Stimulated activated naive CD4-positive, alpha-beta T cell treated with Interleukin-2 at 50 U/mL for 16 hours (primary cell): ENCODE results near the gene WT1.
A peak's percentile ranks its signal among the peaks of the same experiment; 100 is the strongest.

Experiments used
- DNase-seq: peaks from one replicate; lab custom pipeline; 2025; lab: John Stamatoyannopoulos, UW

Gene WT1

DNA sequence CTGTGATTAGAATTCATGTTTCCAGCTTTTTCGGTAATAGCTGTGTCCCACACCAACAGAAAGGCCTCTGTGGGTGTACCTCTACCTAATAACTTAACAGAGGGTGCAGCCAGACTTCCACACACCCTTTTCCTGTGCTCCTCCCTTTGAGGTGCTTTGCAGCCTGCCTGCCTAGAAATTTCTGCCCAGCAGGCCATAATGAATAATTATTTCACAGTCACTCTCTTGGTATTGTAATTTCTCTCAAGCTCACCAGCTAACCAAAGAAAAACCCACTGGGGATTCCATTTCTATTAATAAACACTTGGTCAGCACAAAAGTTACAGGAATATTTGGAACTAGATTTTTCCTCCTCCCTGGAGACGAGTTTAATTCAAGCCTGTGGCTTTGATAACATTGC is 13.3 kb downstream of the WT1 start:
- no peak for DNase-seq

GRCh38 chr11:32420937-32421901 is 14.1 kb downstream of the WT1 start:
- DNase-seq = peak; percentile 14

GRCh38 chr11:32420139-32420538 is 15.2 kb downstream of the WT1 start:
- no peak for DNase-seq

DNA sequence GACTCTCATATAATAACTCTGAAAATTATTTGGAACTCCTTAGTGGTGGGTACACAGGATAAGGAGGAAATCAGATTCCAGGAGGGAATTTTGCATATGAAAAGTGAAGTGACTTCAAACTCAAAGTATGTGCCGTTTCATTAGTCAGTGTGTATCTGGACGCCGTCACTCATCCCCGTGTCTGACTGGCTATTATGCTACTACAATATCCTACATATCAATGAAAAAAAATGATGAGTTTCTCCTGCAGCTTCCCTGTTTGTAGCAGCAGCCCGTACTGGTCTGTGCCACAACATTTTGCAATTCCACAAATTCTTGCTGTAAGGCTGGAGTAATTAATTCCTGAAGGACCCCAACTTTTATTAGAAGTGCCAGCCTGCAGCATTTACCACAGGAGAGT is 16.5 kb downstream of the WT1 start:
- DNase-seq = no peak

DNA sequence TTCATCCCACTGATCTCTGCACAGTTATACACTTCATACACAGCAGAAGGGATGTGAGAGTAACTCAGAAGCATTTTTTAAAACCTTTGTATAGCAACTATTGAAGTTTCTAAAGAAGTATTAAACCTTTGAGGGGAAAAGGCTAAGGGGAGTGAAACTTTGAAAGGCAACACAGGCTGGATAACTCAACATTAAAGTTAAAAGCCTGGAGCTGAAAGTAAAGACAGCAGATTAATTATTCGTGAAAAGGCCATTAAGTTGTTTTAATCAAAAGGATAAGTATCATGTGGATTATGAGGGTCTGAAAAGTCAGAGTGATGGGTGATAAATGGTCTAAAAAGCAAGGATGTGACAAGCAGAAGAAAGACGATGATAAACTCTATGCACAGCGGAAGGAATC is 17.5 kb downstream of the WT1 start:
- no peak for DNase-seq

DNA sequence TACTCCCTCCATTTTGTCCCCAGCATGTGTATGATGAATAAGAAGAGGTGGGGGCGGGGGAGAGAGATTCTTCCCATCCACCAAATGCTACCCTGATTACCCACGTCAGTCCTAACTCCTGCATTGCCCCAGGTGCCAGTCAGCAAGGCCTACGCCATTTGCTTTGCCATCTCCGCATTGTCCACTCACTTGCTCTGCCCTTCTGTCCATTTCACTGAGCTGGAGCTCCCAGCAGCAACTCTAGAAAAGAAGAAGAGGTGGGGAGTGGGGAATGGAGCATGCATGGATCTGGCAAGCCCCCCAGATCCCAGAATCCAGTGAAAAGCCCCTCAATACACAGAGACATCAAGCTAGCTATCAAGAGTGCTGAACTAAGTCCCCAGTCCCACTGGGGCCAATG is 19.0 kb downstream of the WT1 start:
- no peak for DNase-seq

DNA sequence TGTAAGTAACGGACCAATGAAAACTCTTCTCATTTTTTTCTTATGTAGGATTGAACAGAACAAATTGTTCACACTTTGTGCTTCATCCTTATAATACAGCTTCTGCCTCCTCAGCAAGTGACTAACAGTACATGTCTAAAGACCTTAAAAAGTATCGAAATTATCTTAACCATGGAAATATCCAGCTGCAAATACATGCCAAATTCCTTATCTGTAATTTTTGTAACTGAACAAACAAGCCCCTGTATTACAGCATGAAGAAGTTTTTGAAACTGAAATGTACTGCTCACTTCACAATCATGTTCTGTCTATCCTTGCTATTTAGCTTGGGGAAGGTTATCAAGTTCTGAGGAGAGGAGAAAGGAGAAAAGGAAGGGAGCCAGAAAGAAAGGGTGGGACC is 20.4 kb downstream of the WT1 start:
- DNase-seq = no peak

GRCh38 chr11:32411942-32412615 is 23.3 kb downstream of the WT1 start:
- no peak for DNase-seq

DNA sequence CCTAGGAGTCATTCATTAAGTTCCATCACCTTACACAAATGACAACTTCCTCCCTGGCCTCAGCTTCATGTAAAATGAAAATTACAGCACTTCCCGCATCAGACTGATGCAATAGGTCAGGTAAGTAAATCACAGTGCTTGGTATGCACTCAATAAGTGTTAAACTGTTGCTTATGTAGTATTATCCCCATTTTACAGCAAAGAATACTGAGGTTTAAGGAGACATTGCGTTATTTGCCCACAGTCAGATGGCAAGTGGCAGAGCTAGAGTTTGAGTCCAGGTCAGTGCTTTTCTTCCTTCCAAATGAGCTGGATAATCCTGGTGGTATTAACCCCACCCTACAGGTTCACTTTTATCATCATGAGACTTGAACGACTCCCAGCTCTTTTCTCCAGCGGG is 29.7 kb downstream of the WT1 start:
- no peak for DNase-seq

DNA sequence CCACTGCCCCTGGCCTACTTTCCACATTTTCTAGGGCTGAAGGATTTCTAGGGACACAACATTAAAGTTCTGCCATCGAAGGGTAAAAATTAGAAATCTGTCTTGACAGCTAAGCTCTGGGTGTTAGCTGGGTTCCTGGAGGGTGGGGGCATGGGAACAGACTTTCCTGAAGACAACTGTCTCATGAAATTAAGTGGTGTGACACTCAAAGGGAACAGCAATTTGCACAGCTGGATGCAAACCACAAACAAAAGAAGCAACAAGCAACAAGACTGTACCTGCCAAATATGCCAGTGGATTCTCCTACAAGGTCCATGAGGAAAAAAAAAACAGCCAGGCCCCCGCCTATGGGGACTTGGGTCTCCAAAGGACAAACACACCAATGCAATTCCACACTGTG is 32.5 kb downstream of the WT1 start:
- no peak for DNase-seq

- DNase-seq = no peak
Measured at GRCh38 chr11:32400670-32401369, 34.5 kb downstream of the WT1 start.

DNA sequence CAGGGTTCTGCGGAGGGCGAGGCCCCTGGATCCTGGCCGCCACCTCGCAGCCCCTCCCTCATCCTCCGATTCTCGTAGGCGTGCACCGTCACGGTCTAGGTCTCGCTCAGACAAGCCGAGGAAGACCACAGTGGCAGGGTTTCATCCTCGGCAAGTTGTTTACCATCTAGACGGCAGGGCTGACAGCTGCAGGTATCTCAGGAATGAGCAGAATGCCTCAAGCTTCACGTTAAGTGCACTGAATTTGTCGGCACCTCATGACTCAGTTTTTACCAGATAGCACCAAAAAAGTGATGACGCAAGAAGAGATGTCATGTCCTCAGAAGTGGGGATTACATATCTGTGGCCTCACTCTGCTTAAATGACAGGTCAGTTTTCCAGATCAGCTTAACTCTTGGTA is 35.1 kb downstream of the WT1 start:
- no peak for DNase-seq

- no peak for DNase-seq
Measured at GRCh38 chr11:32396991-32397390, 38.3 kb downstream of the WT1 start.

GRCh38 chr11:32396331-32396730 is 39.0 kb downstream of the WT1 start:
- no peak for DNase-seq

DNA sequence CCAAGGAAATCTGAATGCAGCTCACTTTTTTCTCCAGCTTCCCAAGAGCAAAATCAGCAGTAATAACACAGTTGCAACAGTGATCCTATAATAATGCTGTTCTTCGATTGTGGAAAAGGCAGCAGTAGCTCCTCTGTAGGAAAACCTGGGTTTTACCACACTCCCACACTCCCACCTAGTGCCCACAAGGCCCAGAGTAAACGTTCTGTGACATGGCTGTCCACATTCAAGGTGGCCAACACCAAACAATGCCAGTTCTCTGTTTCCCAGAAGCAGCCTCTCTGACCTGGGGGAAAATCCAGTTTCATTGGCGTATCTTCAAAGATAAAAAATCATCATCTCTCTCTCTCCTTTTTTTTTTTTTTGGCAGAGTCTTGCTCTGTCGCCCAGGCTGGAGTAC is 40.2 kb downstream of the WT1 start:
- no peak for DNase-seq

GRCh38 chr11:32392840-32393239 is 42.5 kb downstream of the WT1 start:
- DNase-seq = no peak

GRCh38 chr11:32391956-32392553 is 43.3 kb downstream of the WT1 start:
- no peak for DNase-seq

DNA sequence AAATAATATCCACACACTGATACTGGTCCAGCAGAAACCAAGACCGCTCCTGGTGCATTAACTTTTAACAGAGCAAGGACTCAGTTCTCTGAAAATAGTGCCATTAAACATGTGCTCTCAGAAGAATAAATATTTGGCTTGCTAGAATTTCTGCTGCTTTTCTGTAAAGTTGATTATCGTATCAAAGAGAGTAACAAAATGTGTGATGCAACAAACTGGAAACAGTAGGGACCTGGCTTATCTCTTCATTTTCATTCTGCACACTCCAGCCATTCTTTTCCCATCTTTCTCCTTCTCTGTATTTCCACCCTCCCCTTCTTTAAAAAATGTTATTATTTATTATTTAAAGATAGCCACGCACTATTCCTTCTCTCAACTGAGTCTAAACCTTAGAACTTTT is 43.9 kb downstream of the WT1 start:
- DNase-seq = no peak

DNA sequence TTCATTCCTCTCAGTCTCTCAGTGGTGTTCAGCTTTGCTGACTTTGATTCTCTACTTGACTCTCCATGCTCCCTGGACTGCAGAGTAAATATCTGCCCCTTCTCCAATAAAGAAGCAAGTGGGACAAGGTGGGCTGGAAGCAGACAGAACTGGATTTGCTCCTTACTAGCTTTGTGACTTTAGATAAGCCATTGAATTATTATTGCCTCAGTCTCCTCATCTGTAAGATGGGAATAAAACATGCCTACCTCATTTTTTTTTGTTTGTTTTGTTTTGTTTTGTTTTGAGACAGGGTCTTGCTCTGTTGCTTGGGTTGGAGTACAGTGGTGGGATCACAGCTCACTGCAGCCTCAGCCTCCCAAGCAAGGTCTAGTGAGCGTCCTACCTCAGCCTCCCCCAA is 44.6 kb downstream of the WT1 start:
- DNase-seq = no peak

DNA sequence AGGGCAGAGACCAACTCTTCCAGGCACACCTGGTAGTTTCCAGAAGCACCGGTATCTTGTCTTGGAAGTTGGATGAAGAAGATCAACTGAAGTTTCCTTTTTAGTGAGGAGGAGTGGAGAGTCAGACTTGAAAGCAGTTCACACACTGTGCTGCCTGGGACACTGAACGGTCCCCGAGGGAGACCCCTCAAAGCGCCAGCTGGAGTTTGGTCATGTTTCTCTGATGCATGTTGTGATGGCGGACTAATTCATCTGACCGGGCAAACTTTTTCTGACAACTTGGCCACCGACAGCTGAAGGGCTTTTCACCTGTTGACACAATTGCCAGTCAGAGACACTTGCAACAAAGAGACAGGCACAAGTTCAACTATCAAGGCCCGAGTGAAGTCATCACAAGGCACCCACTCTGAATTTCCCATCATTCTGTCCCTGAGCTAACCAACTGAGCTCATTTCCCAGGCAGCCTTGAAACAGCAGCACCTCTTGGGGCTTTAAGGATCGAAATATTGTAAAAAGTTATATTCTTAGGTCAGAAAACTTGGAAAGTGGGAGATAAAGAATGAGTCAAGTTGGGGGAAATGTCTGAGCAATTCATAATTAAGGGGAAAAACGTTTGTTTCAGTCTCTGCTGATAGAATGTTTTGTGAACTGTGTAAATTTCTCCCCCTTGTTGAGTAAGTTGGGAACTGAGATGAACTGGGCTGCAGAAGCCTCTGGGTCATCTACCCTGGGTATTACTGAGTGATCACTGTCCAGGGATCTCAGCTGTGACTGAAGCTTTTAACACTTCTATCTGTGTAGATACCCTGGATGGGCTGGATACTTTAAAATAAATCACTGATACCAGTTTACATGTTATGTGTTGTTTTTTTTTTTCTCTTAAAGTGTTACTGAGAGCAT is 46.2 kb downstream of the WT1 start:
- no peak for DNase-seq

GRCh38 chr11:32388365-32388764 is 47.0 kb downstream of the WT1 start:
- DNase-seq = no peak
